Panc1 (cell line): Measurements from ENCODE around the gene PLA2G4C. TPM values are rescaled to one million over a fixed set of nuclear protein-coding genes. Genes with fewer than 3 reads are reported as not detected.

ENCODE experiments used
- ATAC-seq: fragments of 200-7000 bp; cut with Tn5 transposase; 2 replicates; pipeline ENCODE4 v1.9.1; 2020; ENCODE audit warnings: mild to moderate bottlenecking, moderate library complexity
- BruUV-seq: library from RNA; stranded (reverse); fragments of 400-500 nt; replicated peaks from 2 replicates; lab custom pipeline; 2021; lab: Mats Ljungman, UMichigan
- CTCF ChIA-PET: fragments of 300-600 bp; sonication (Branson Sonifier 250); formaldehyde crosslinking; loops from one replicate; lab custom pipeline; 2022; ENCODE audit warnings: antibody characterized with exemption; lab: Charles Lee
- POLR2A ChIA-PET: fragments of 300-600 bp; sonication (Branson Sonifier 250); formaldehyde crosslinking; loops from one replicate; lab custom pipeline; 2022; ENCODE audit warnings: antibody characterized with exemption; lab: Charles Lee
- DNase-seq: peaks from one replicate; pipeline ENCODE4 v3.0.0-alpha.2; 2010; ENCODE audit warnings: low read depth, low spot score
- H3K27ac ChIP-seq: 2 replicates; pipeline ENCODE4 v1.5.1; 2011; ENCODE audit warnings: mild to moderate bottlenecking, low read length, inconsistent platforms
- H3K27me3 ChIP-seq: fragments of 200-500 bp; sonication (Bioruptor generic); 2 replicates; pipeline ENCODE4 v1.6.0; 2014; ENCODE audit warnings: low read length, inconsistent platforms; ENCODE audit not compliant: control insufficient read depth, insufficient read depth
- H3K36me3 ChIP-seq: fragments of 200-500 bp; sonication (Bioruptor generic); 2 replicates; pipeline ENCODE4 v1.5.1; 2014; ENCODE audit warnings: inconsistent platforms, mild to moderate bottlenecking, low read length, moderate library complexity; ENCODE audit not compliant: control insufficient read depth, insufficient read depth
- H3K4me1 ChIP-seq: 2 replicates; pipeline ENCODE4 v1.5.1; 2011; ENCODE audit warnings: inconsistent platforms, mild to moderate bottlenecking, low read length, moderate library complexity; ENCODE audit not compliant: control insufficient read depth, insufficient read depth
- H3K4me3 ChIP-seq, 2 experiments: 2 replicates each; pipeline ENCODE4 v1.5.1; 2011 to 2012; ENCODE audit warnings: low read depth in 2 of 2, low read length in 2 of 2, mild to moderate bottlenecking in 2 of 2, inconsistent platforms in 1 of 2, moderate library complexity in 1 of 2
- H3K9me3 ChIP-seq: fragments of 200-500 bp; sonication (Bioruptor generic); 2 replicates; pipeline ENCODE4 v1.5.1; 2014; ENCODE audit warnings: low read depth, mild to moderate bottlenecking, inconsistent platforms, low read length, moderate library complexity; ENCODE audit not compliant: control insufficient read depth, insufficient read depth
- CTCF ChIP-seq: fragments of 450-650 bp; IDR thresholded peaks from 2 replicates; pipeline ENCODE4 v1.5.1; 2017; ENCODE audit warnings: mild to moderate bottlenecking
- POLR2AphosphoS5 ChIP-seq: IDR thresholded peaks from 2 replicates; pipeline ENCODE4 v1.6.1; 2012; ENCODE audit warnings: mild to moderate bottlenecking, low read depth, low read length, moderate library complexity
- REST ChIP-seq, 2 experiments: IDR thresholded peaks; 2 replicates each; pipeline ENCODE4 v1.6.1; 2011 to 2012; ENCODE audit warnings: low read depth in 2 of 2, control low read depth in 1 of 2, low read length in 1 of 2, mild to moderate bottlenecking in 1 of 2, moderate library complexity in 1 of 2; ENCODE audit not compliant: insufficient read depth in 1 of 2
- SIN3A ChIP-seq: IDR thresholded peaks from 2 replicates; pipeline ENCODE4 v1.6.1; 2012; ENCODE audit warnings: low read depth, mild to moderate bottlenecking, low read length, moderate library complexity, borderline replicate concordance; ENCODE audit not compliant: insufficient read depth
- TCF7L2 ChIP-seq: IDR thresholded peaks from 2 replicates; pipeline ENCODE4 v1.6.1; 2011; ENCODE audit warnings: mild to moderate bottlenecking, low read depth, low read length, inconsistent platforms
- in situ Hi-C: cut with HindIII; loops from 2 replicates; pipeline ENCODE4 v1.10.0; 2016; ENCODE audit warnings: low sequenced_read_pairs, low pct_unique_long_range_greater_than_20kb
- intact Hi-C: fragments of 100-400 bp; cut with micrococcal nuclease; formaldehyde crosslinking; loops from one replicate; pipeline ENCODE4 v1.10.0; 2022; ENCODE audit not compliant: unreplicated experiment
- total RNA-seq: library from RNA; stranded (reverse); gene quantifications from one replicate; pipeline ENCODE4 v1.2.1, GENCODE V29; 2021; ENCODE audit not compliant: unreplicated experiment

The PLA2G4C gene
- total RNA-seq, 1 experiment from 2014 or later: 2.0 TPM

- ChIA-PET POLR2A (no interaction called here), CTCF (no interaction called here)
- in situ Hi-C loops: no loop called here
- ATAC-seq: no peak
- Histone ChIP-seq H3K36me3 (no peaks in the 10 kb centered on the region), H3K4me1 (no peaks in the 10 kb centered on the region), H3K27me3 (no peaks in the 10 kb centered on the region), H3K9me3 (no peaks in the 10 kb centered on the region), H3K27ac (no peak overlapping the region), H3K4me3 (no peak overlapping the region)
- BruUV-seq: no TSS peak
- intact Hi-C loops: no loop called here
- no peak for TF ChIP-seq REST (IDR thresholded peaks at IDR 0.05; ENCODE audit: insufficient read depth in 1 of 2, low read depth in 2 of 2, low read length in 1 of 2)
- no peak for TF ChIP-seq SIN3A
- no peak for TF ChIP-seq TCF7L2
- no peak for TF ChIP-seq CTCF
- no peak for DNase-seq
These were observed 26.8 kb upstream of the PLA2G4C start for GRCh38 chr19:48137411-48137810.

- in situ Hi-C loops (no loop called here), intact Hi-C loops (no loop called here)
- H3K36me3 ChIP-seq: no peaks in the 10 kb centered on the region
- H3K4me3 ChIP-seq: no peak overlapping the region
- TF ChIP-seq CTCF: no peak
- no peak for TF ChIP-seq POLR2AphosphoS5
- TF ChIP-seq REST (IDR thresholded peaks at IDR 0.05; ENCODE audit: insufficient read depth in 1 of 2, low read depth in 2 of 2, low read length in 1 of 2): no peak
- no peak for TF ChIP-seq TCF7L2
- no peak for TF ChIP-seq SIN3A
- ChIA-PET CTCF (no interaction called here), POLR2A (no interaction called here)
- DNase-seq (no peak), ATAC-seq (no peak)
- no peak overlapping the region for H3K27ac ChIP-seq
- no TSS peak for BruUV-seq
- H3K9me3 ChIP-seq: no peaks in the 10 kb centered on the region
- H3K27me3 ChIP-seq: no peaks in the 10 kb centered on the region
- no peaks in the 10 kb centered on the region for H3K4me1 ChIP-seq
These were observed 25.9 kb upstream of the PLA2G4C start for GRCh38 chr19:48136547-48136946.
